ENCODE data around the gene CCDC152.
"Not testable (repeated sequence)": the region's sequence is repeated elsewhere in the genome, so short reads cannot be mapped to it uniquely, and the experiment has no call there.

CCDC152 gene

GRCh38 chr5:42816546-42816945, 59.9 kb downstream of the CCDC152 start:
- not testable (repeated sequence) for DNase-seq

GRCh38 chr5:42819745-42820144, 63.1 kb downstream of the CCDC152 start:
- no peak for DNase-seq

- no peak for DNase-seq
Observed at GRCh38 chr5:42822548-42822947, 65.9 kb downstream of the CCDC152 start.

GRCh38 chr5:42824347-42824976, 67.8 kb downstream of the CCDC152 start:
- no peak for DNase-seq

- no peak for DNase-seq
Observed at GRCh38 chr5:42825422-42826148, 69.0 kb downstream of the CCDC152 start.

- DNase-seq: no peak
Observed at GRCh38 chr5:42826757-42827515, 70.3 kb downstream of the CCDC152 start.

GRCh38 chr5:42828671-42829070, 72.1 kb downstream of the CCDC152 start:
- DNase-seq: no peak

GRCh38 chr5:42830924-42831323, 74.3 kb downstream of the CCDC152 start:
- DNase-seq: no peak

GRCh38 chr5:42832060-42832459, 75.4 kb downstream of the CCDC152 start:
- DNase-seq: no peak

- DNase-seq: no peak
Observed at GRCh38 chr5:42836070-42836769, 79.6 kb downstream of the CCDC152 start.

GRCh38 chr5:42837601-42838000, 81.0 kb downstream of the CCDC152 start:
- no peak for DNase-seq

GRCh38 chr5:42839196-42839595, 82.6 kb downstream of the CCDC152 start:
- no peak for DNase-seq

- no peak for DNase-seq
Observed at GRCh38 chr5:42840269-42840668, 83.7 kb downstream of the CCDC152 start.

- DNase-seq: no peak
Observed at GRCh38 chr5:42840842-42841567, 84.4 kb downstream of the CCDC152 start.

GRCh38 chr5:42842921-42843641, 86.5 kb downstream of the CCDC152 start:
- no peak for DNase-seq

- no peak for DNase-seq
Observed at GRCh38 chr5:42843675-42844292, 87.2 kb downstream of the CCDC152 start.

GRCh38 chr5:42844408-42844807, 87.8 kb downstream of the CCDC152 start:
- DNase-seq: not testable (repeated sequence)

- no peak for DNase-seq
Observed at GRCh38 chr5:42848545-42848944, 91.9 kb downstream of the CCDC152 start.

- DNase-seq: no peak
Observed at GRCh38 chr5:42851481-42851880, 94.9 kb downstream of the CCDC152 start.

Measured in GDM1 (cell line).